Measurements from ENCODE around the gene DPM3.
"Not testable (repeated sequence)": the region's sequence is repeated elsewhere in the genome, so short reads cannot be mapped to it uniquely, and the experiment has no call there.

DPM3 gene, protein sequence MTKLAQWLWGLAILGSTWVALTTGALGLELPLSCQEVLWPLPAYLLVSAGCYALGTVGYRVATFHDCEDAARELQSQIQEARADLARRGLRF

GRCh38 chr1:155139895-155140629 is at the start of gene DPM3:
DPM3 (minus strand) TSS chr1:155140531; CDS start chr1:155140240, 291 bp downstream.
- peak; percentile 96 for DNase-seq

GRCh38 chr1:155189926-155190325 is 49.6 kb upstream of the DPM3 start:
- DNase-seq, result not testable (repeated sequence)

- DNase-seq, result no peak
Measured at GRCh38 chr1:155188268-155188667, 47.9 kb upstream of the DPM3 start.

DNA sequence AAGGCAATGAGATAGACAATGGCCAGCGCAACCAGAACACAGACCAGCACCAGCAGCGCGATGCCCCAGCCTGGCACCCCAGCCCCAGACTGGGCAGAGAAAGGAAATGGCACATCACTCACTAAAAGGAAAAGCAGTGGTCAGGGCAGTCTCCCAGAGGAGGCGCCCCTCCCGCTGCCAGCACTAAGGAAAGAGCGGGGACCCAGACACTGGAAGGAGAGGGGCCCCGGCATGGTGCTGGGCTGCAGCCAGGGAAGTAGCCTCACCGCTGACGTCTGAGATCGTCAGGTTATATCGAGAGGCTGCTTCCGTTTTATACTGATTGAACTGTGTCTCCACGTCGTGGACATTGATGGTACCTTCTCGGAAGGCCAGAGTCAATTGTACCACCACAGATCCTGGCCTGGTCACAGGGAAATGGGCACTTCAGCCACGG is 47.1 kb upstream of the DPM3 start:
- DNase-seq, result no peak

- no peak for DNase-seq
Measured at GRCh38 chr1:155186794-155187455, 46.6 kb upstream of the DPM3 start.

DNA sequence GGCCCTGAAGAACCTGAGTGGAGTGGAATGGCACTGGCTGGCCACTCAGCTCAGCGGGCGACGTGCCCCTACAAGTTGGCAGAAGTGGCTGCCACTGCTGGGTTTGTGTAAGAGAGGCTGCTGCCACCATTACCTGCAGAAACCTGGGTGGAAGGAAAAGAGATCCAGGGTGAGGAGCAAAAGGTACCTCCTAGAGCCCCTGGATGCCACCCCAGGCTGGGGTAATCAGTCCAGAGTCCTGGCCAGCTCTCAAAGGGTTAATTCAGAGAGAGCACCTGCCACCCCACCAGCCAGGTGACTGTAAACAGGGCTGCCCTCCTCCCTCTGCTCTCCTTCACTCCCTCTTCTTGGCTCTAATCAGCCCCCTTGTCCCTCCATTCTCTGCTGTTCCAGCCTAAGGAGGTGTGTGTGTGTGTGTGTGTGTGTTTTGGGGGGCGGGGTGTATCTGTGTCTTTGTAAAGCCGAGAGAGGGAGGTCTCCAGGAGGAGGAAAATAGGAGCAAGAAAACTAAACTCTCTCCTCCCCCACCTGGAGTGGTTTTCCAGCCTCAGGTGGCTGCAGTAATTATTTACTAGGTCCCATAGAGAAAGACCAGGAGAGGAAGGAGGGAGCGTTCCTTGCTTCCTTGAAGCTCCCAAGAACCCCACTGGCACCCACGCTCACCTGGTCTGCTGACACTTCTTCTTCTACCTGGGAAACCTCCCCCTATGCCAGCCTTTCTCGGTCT is 45.9 kb upstream of the DPM3 start:
- no peak for DNase-seq

GRCh38 chr1:155185783-155186066 is 45.4 kb upstream of the DPM3 start:
- no peak for DNase-seq

- peak; percentile 72 for DNase-seq
Measured at GRCh38 chr1:155184835-155185782, 44.8 kb upstream of the DPM3 start.

DNA sequence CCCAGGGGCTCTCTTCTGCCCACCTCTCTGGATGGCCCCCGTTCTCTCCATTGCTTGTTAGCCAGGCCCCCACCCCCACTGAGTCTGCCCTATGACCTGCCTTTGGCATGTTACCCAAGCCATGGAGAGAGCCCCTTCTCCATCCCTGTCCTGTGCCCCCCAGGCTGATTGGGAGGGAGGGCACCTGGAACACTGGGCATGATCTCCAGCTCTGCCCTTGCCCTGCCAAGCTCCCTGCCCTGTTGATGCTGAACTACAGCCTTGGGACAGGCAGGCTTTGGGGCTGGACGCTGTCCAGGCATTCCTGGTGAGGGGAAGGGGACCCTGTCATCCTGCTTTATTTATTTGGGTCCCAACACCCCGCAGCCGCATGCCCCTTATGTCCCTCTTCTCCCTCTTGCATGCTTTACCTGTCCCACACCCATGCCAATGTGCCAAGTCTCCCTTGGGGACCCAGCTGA is 44.0 kb upstream of the DPM3 start:
- no peak for DNase-seq

DNA sequence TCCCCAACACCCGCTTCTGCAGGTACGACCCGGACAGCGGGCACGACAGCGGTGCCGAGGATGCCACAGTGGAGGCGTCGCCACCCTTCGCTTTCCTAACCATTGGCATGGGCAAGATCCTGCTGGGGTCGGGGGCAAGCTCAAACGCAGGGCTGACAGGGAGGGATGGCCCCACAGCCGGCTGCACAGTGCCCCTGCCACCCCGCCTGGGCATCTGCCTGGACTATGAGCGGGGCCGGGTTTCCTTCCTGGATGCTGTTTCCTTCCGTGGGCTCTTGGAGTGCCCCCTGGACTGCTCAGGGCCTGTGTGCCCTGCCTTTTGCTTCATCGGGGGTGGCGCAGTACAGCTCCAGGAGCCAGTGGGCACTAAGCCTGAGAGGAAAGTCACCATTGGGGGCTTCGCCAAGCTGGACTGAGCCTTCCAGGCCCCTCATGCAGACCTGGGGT is 43.5 kb upstream of the DPM3 start:
- no peak for DNase-seq

DNA sequence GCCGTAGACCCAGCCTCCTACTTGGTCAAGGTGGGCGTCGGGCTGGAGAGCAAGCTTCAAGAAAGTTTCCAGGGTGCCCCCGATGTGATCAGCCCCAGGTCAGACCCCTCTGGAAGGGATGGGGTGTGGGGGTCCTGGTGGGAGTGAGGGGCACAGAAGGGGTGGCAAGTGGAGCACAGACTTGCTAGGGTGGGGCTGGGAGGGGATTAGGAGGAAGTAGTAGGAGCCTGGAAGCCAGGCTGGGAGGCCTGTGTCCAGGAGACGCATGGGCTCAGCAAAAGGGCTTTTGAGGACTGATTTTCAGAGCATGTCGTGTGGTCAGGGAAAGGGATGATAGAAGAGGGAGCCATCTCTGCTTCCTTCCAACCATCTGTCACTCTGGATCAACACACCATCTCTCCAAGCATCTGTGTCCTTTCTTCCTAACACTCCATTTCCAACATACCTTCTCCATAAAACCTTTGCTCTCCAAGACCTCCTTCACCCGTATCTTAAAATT is 41.8 kb upstream of the DPM3 start:
- DNase-seq, result no peak

- DNase-seq, result no peak
Measured at GRCh38 chr1:155181371-155182051, 41.2 kb upstream of the DPM3 start.

GRCh38 chr1:155179112-155180031 is 39.0 kb upstream of the DPM3 start:
- no peak for DNase-seq

GRCh38 chr1:155178441-155179111 is 38.2 kb upstream of the DPM3 start:
- no peak for DNase-seq

- no peak for DNase-seq
Measured at GRCh38 chr1:155177918-155178281, 37.6 kb upstream of the DPM3 start.

DNA sequence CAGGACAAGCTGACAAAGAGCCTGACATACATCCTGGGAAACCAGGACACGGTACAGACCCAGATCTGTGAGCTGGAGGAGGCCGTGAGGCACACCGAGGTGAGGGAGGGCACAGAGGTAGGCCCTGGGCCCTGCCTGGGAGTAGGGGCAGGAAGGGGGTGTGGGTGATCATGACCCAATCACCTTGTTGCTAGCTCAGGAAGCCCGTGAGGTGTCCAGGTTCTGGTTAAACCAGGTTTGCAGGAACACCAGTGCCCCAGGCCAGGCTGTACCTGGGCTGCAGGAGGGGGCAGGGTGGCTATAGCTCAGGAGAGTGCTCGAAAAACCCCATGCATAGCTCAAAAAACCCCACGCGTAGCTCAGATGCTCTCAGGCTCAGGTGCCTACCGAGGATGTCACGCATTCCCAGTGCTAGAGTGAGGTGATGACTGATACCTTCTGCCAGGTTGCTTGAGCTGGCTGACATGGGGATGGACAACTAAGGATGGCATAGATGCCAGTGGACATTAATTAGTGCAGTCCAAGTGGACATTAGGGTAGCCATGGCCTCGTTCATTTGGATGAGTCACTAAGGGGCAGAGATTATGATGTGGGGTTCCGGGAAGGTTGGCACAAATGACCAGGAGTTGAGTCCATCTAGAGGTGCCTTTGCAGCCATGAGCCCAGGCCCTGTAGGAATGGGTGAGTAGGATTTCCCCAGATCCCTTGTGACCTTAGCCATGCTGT is 37.0 kb upstream of the DPM3 start:
- no peak for DNase-seq

DNA sequence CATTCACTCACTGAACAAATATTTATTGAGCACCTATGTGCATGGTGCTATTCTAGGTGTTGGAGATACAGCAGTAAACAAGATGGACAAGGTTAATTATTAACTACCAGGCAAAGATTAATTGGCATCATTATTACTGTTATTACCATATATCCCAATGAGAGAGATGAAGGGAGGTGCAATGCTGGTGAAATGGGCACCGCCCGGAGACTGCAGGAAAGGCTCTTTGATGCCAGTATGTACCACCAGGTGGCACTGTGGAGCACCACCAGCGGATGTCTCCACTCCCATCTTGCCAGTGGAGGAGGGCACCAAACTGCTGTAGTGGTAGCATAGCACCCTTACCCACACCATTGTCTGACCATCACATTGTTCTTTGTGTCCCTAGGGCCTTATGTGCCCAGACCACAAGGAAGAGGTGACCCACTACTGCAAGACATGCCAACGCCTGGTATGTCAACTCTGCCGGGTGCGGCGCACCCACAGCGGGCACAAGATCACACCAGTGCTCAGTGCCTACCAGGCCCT is 36.3 kb upstream of the DPM3 start:
- peak; percentile 94 for DNase-seq

DNA sequence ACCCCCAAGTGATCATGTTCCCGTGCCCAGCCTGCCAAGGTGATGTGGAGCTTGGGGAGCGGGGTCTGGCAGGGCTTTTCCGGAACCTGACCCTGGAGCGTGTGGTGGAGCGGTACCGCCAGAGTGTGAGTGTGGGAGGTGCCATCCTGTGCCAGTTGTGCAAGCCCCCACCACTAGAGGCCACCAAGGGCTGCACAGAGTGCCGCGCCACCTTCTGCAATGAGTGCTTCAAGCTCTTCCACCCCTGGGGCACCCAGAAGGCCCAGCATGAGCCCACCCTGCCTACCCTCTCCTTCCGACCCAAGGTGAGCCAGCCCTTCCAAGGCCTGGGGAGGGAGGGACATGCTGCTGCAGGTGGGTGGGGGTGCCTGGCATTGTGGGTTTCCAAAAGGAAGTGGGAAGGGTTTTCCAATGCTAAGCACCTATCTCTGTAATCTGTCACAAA is 35.6 kb upstream of the DPM3 start:
- peak; percentile 80 for DNase-seq
